Limb (tissue), 2 donors: ENCODE data around the gene TAF1B.

ENCODE experiments used
- DNase-seq, 2 donors: peaks; one replicate each; pipeline ENCODE4 v3.0.0-alpha.2; 2016; ENCODE audit errors: extremely low spot score in 2 of 2

The TAF1B gene

DNA sequence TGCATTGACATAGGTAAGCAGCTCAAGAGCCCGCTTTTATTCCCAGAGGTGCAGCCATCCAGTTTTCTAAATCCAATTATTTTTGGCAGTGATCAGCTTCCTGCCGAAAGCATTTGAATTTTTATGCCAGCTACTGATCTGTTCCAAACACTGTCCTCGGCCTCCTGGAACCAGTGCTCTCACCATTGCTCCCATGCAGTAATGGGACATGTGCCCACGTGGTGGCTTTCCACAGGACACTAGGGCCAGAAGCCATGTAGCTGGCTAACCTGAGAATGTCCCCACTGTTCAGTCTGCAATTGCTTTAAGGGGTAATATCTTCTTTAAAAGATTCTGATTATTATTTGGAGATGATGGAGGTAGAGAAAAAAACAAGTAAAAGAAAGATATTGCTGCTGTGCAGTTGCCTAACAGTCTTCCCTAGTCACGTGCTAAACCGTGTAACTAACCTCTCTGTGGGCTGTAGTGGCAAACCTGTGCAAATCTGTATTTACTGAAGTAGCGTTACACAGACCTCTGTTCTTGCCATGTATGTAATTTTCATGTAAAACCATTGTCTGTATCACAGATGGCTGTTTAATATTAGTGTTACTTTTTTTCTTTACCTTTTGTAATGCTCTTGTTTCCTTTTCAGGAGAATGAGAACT lies 121.2 kb downstream of the TAF1B start:
- DNase-seq = no peak

DNA sequence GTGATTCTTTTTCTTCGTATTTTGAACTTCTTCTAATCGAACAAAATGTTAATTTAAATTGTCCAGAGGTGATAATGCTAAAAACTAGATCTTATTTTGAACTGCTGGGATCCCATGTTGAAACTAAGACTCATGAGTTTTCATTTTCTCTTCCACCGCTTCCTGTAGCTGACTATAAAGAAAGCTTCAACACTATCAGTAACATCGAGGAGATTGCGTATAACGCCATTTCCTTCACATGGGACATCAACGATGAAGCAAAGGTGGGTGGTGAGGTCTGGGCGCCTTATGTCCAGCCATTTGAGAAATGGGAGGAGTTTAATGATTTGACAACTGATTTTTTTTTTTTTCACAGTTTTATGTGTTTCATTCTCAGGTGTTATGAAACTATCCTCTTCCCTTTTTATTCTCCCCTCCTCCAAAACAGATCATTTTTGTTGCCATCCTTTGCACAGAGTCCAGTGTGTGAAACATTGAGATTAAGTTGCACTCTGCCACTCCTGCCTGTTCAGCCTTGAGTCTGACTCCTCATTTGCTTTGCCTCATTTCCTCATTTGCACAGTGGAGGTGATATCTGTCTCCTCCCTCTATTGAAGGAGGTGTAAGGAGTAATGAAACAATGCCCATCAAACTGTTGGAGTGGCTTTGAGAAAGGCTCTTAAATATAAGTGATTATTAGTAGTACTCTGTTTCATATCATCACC lies 122.0 kb downstream of the TAF1B start:
- DNase-seq = no peak

GRCh38 chr2:9966491-9967022 lies 123.3 kb downstream of the TAF1B start:
- DNase-seq = no peak

GRCh38 chr2:9967053-9967775 lies 123.9 kb downstream of the TAF1B start:
- DNase-seq = no peak

- DNase-seq = no peak
Observed at GRCh38 chr2:9968553-9969497, 125.6 kb downstream of the TAF1B start.

DNA sequence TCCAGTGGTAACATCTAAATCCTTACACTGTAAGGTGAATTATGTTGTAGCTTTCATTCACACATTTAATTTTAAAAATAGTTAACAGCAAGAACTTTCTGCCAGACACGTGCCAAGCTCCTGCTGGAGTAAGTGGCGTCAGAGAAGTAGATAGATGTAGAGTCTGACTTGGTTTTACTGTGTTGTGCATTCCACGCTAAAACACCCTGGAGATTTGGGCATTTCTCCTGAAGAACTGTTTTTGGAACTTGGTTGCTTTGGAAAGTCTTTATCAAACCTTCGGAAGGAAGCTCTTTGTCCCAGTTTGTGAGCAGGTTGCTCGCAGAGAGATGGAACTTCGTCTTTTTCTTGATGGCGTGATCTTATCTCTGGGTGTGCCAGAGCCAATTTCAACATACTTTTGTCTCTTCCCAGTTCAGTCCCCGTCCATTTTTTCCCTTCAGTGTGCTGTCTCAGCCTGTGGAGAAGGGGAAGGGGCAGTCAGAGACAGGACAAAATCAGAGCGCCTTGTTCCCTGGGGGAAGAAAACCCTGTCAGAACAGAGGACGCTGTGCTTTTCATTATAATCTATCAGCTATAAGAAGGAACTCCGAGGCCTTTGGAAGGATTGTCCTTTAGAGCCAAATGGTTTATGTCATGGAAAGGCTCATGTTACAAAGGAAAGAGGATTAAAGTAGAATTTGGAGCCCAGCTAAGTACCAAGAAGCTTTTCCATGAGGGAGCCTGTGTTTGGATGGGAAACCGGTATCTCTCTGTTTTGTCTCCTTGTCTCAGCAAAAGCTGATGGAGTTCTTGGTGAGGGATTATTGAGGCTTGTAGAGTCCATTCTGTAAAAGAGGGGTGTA lies 127.1 kb downstream of the TAF1B start:
- DNase-seq = peak in 1 of 2 donors; percentile 39

DNA sequence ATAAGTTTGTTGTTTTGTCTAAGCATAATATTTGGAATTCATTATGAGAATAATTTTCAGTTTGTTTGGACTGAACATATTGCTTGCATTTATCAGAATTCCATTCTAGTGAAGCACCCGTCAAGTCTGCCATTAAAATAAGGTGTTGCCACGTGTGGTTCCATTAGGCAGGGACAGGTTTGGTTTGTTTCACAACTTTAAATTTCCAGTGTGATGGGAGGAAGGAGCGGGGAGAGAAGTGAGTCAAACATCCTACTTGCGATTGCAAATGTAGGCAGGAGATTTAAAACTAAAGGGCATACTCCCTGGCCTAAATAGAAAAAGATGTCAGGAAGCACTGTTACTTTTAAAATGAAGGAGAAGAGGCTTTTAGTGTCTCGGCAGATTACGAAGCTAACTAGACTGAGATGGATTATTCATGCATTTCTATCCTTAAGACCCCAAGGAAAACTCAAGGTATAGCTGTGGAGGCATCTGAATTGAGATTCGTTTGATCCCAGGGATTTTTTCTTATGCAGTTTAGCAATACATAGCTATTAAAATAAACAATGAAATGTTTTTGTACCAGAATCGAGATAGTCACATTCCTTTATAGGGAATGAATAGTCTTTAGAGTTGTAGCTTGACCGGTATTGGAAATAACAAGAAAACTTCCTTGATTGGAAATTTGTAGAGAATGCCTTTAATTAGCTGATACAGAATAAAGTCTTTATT lies 128.0 kb downstream of the TAF1B start:
- no peak for DNase-seq

GRCh38 chr2:9971890-9972289 lies 128.6 kb downstream of the TAF1B start:
- DNase-seq = no peak

DNA sequence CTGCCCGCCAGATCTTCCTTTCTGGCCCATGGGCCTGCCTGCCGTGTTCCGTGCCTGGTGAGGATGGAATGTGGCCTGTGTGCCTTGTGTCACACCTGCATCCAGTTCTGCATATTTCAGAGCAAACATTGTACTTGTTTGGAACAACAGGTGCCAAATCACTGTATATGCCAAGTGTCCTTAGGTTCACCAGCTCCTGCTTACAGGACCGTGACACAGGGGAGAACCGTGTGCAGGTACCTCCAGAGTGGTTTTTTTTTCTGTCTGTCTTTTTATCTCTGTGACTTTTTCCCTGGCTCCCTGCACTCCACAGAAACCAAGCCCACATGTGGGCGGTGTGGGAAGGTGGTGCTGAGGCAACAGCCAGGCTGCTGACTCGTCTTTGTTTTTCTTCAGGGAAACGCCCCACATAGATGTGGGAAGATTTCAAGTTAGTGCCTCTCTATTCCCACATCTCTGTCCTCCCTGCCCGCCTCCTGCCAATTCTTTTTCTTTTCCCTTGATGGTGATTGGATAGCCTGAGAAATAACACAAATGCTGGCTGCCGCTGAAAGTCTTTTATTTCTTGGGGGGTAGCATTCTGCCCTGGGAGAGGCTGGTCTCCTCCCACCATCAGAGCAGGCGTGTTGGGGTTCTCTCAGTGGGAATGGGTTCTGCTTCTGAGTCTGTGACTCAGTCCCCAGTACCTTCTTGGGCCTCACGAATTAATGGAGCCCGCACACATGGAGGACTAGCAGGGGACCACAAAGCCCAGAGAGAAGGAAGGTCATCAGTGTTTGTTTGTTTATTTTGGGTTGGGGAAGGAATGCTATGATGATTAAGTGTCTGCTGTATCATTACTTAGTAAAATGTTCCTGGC lies 129.6 kb downstream of the TAF1B start:
- no peak for DNase-seq

GRCh38 chr2:9973690-9974089 lies 130.4 kb downstream of the TAF1B start:
- DNase-seq = no peak

GRCh38 chr2:9974343-9974742 lies 131.1 kb downstream of the TAF1B start:
- DNase-seq = no peak

DNA sequence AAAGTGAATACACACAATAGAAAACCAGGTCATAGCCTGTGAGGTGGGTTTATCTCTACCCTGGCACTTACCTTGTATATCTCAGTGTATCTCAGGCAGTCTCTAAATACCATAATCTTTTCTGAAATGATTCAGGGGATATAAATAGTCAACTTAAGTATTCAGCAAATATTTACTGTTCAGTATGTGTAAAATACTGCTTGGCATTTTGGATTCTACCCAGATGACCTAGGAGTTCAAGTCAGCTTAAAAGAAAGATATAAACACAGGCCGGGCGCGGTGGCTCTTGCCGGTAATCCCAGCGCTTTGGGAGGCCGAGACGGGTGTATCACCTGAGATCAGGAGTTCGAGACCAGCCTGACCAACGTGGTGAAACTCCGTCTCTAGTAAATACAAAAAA lies 132.1 kb downstream of the TAF1B start:
- no peak for DNase-seq

GRCh38 chr2:9975805-9976447 lies 132.7 kb downstream of the TAF1B start:
- DNase-seq = no peak

DNA sequence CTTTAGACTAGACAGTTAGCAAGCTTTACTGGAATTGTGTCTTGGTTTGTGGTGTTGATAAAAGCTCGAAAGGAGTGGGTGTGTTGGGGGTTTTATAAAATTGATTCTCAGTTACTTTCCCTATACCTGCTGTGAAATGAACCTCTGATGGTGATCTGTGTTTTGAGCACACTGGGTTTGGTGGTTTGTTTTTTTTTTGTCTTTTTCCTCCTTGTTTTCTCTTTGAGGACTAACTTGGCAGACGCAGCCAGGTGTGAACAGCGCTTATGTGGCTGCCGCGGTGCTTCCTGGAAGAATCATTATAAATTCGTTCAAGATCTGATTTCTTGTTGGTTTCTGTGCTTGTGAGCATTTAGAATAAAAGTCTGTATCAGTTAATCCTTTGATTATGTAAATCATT lies 136.7 kb downstream of the TAF1B start:
- no peak for DNase-seq

- DNase-seq = no peak
Observed at GRCh38 chr2:9980520-9980919, 137.2 kb downstream of the TAF1B start.

DNA sequence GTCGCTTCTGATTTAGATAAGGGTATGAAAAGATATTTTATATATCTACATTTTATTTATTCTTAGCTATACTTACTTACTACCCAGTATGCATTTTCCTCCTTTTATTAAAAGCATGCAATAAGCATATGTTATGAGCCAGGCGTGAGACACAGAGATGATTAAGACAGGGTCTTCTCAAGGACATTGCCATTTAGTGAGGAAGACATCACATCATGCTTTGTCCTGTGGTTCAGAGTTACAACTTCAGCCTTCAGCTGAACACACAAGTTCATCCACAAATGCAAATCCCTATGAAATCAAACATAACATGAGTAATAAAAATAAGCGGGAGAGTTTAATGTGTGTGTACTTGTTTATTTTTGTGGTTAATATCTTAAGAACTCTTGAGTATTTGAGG lies 138.4 kb downstream of the TAF1B start:
- no peak for DNase-seq

DNA sequence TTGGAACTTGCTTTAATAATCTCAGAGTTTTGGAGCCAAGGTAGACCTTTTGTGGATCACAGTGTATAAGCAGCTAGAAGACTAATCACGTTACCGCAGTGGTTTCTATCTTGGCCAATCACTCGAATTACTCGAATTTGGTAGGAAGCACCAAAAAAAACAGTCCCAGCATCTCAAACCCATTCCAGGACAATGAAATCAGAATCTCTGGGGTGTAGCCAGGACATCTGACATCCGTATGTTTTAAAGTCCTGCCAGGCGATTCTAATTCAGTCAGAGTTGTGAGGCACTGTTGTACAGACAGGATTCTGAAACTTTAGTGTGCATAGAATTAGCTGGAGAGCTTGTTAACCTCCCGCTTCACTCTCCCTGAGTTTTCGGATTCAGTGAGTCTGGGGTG lies 139.0 kb downstream of the TAF1B start:
- DNase-seq = peak in 1 of 2 donors; percentile 50

GRCh38 chr2:9982891-9983290 lies 139.6 kb downstream of the TAF1B start:
- DNase-seq = no peak
